ENCODE results near the gene TAC1. TPM values are rescaled to one million over a fixed set of nuclear protein-coding genes. Genes with fewer than 3 reads are reported as not detected.
"Not testable (repeated sequence)": the region's sequence is repeated elsewhere in the genome, so short reads cannot be mapped to it uniquely, and the experiment has no call there.

Gene TAC1
- total RNA-seq, 2 donors from 2014 or later = 0.41 TPM; not detected in 1

DNA sequence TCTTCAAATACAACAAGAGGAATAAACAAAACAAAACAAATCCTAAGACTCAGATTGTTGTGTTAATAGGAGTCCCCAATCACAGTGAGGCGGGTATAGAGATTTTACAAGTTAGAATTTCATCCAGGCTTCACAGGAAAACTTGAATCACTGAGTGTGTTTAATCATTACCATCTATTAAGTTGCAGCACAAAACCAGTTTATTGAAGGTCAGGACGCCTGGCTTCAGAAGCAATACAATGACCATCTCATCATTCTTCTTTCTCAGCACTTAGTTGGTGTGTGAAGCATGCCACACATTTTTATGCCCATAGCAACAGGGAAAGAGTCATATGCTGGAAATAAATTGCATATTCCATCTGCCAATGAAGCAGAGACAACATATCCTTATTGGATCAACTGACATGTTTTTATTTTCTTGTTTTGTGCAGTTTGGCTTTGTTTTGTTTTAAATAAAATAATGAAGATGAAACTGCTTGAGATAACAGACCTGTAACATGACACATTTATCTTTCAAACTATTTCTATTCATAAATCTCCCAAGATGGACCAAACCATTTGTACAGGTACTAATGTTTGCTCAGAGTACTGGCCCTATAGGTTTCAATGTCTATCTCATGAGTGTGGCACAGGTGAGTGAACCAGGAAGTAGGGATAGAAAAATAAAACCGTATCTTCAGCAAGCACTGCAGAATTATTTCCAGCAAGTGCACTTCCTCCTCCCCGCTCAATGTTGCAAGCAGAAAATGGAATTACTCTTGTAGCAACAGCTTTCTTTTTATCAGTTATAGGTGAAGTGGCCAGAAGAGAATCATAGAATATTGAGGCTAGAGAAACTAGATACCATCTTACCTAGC, 40.4 kb downstream of the TAC1 start:
- no peak for DNase-seq (ENCODE audit: low spot score in 2 of 2)
- H3K27ac Mint-ChIP-seq = no peak overlapping the region
- no peaks in the 10 kb centered on the region for H3K9me3 Mint-ChIP-seq
- ATAC-seq = no peak
- H3K36me3 Mint-ChIP-seq = no peaks in the 10 kb centered on the region

GRCh38 chr7:97786398-97786797, 54.5 kb downstream of the TAC1 start:
- peaks cover 5 to 26% of the 10 kb centered on the region in 2 donors for H3K36me3 Mint-ChIP-seq
- not testable (repeated sequence) for H3K27ac Mint-ChIP-seq; DNase-seq (ENCODE audit: low spot score in 2 of 2)

More at GRCh38 chr7:97786398-97786797, 54.5 kb downstream of the TAC1 start:
- peaks cover 9 to 20% of the 10 kb centered on the region in 2 donors for H3K9me3 Mint-ChIP-seq
- ATAC-seq = not testable (repeated sequence)

Other genes starting within 250 kb of the TAC1 start
- 100 to 1,000 TPM; 112 to 156 TPM for gene ASNS, start 140.3 kb downstream of the TAC1 start, total RNA-seq

Measured in activated naive CD4-positive, alpha-beta T cell treated with anti-CD3 and anti-CD28 coated beads, Interleukin-2, amount 50 U/mL, for 72 hours (primary cell).